ENCODE measurements around the gene TNFRSF17.

DNA sequence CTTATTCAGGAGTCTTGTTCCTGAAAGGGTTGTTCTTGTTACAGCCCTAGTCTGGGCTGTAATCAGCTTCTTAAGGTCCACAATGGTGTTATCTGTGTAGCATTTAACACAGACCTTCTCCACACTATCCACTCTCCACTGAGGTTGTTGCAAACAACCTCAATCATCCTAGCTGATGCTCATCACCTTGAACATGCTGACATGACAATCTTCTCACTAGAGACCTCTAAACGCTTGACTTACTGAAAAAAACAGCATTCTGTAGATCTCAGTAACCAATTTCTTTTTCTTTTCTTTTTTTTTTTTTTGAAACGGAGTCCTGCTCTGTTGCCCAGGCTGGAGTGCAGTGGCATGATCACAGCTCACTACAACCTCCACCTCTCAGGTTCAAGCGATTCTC is 3.6 kb downstream of the TNFRSF17 start:
- TF ChIP-seq POLR2A (IDR thresholded peaks at IDR 0.05) (no peak), POLR2AphosphoS5 (IDR thresholded peaks at IDR 0.05) (no peak)
- TF ChIP-seq, protein P1, sequence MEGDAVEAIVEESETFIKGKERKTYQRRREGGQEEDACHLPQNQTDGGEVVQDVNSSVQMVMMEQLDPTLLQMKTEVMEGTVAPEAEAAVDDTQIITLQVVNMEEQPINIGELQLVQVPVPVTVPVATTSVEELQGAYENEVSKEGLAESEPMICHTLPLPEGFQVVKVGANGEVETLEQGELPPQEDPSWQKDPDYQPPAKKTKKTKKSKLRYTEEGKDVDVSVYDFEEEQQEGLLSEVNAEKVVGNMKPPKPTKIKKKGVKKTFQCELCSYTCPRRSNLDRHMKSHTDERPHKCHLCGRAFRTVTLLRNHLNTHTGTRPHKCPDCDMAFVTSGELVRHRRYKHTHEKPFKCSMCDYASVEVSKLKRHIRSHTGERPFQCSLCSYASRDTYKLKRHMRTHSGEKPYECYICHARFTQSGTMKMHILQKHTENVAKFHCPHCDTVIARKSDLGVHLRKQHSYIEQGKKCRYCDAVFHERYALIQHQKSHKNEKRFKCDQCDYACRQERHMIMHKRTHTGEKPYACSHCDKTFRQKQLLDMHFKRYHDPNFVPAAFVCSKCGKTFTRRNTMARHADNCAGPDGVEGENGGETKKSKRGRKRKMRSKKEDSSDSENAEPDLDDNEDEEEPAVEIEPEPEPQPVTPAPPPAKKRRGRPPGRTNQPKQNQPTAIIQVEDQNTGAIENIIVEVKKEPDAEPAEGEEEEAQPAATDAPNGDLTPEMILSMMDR (IDR thresholded peaks at IDR 0.05), result no peak
